GM18858 (cell line): ENCODE results near the gene FHIT.

Source experiments
- ATAC-seq: cut with Tn5 transposase; IDR thresholded peaks from one replicate; pipeline ENCODE4 v1.9.1; 2021; ENCODE audit not compliant: unreplicated experiment

The FHIT gene

GRCh38 chr3:59717679-59718205, 1533.5 kb downstream of the FHIT start:
- no peak for ATAC-seq

GRCh38 chr3:59714066-59714465, 1537.2 kb downstream of the FHIT start:
- ATAC-seq = no peak

- ATAC-seq = no peak
These were observed 1540.7 kb downstream of the FHIT start for GRCh38 chr3:59710554-59710953.

- ATAC-seq = no peak
These were observed 1541.3 kb downstream of the FHIT start for GRCh38 chr3:59709702-59710553.

GRCh38 chr3:59708202-59708601, 1543.0 kb downstream of the FHIT start:
- no peak for ATAC-seq

GRCh38 chr3:59704292-59704691, 1547.0 kb downstream of the FHIT start:
- ATAC-seq = no peak

- no peak for ATAC-seq
These were observed 1551.5 kb downstream of the FHIT start for GRCh38 chr3:59699648-59700320.
